NB4 (cell line): ENCODE results near the gene UTS2B.

Source experiments
- MAX ChIP-seq: IDR thresholded peaks from 2 replicates; pipeline ENCODE4 v1.6.1; 2011; ENCODE audit warnings: low read depth, low read length
- MYC ChIP-seq: IDR thresholded peaks from 2 replicates; pipeline ENCODE4 v1.6.1; 2011; ENCODE audit warnings: low read depth, low read length
- TF ChIP-seq, protein P1 (sequence below): IDR thresholded peaks from one replicate; pipeline ENCODE4 v1.5.1; 2012; ENCODE audit warnings: low read depth, low read length

DNA sequence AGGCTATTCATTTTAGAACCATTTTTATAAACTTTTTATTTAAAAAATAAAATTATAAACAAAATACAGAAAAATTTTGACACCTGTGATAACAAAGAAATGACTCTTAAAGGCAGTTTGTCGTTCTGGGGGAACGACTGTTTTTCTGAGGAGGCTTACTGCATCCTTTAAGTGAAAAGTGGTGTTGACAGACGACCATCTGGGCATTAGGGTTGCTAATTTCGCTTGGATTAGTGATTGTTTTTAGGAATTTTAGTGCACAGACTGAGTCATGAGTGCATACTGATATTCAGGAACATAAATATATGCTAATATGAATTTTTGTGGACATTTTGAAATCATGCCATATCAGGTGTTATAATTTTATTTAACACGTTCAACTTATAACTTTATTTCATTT, 102.8 kb downstream of the UTS2B start:
- TF ChIP-seq, protein P1, sequence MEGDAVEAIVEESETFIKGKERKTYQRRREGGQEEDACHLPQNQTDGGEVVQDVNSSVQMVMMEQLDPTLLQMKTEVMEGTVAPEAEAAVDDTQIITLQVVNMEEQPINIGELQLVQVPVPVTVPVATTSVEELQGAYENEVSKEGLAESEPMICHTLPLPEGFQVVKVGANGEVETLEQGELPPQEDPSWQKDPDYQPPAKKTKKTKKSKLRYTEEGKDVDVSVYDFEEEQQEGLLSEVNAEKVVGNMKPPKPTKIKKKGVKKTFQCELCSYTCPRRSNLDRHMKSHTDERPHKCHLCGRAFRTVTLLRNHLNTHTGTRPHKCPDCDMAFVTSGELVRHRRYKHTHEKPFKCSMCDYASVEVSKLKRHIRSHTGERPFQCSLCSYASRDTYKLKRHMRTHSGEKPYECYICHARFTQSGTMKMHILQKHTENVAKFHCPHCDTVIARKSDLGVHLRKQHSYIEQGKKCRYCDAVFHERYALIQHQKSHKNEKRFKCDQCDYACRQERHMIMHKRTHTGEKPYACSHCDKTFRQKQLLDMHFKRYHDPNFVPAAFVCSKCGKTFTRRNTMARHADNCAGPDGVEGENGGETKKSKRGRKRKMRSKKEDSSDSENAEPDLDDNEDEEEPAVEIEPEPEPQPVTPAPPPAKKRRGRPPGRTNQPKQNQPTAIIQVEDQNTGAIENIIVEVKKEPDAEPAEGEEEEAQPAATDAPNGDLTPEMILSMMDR, result no peak
- TF ChIP-seq MYC (no peak), MAX (no peak)
